Endothelial cell of umbilical vein (primary cell): ENCODE data around the gene ITSN1. TPM values are rescaled to one million over a fixed set of nuclear protein-coding genes. Genes with fewer than 3 reads are reported as not detected.

Experiments
- BruUV-seq: library from RNA; stranded (reverse); fragments of 400-500 nt; replicated peaks from 2 replicates; lab custom pipeline; 2021; lab: Mats Ljungman, UMichigan
- CTCF ChIA-PET: fragments of 300-600, 350-600 bp; sonication (Branson Sonifier 250); formaldehyde crosslinking; loops from one replicate; lab custom pipeline; 2021; ENCODE audit warnings: antibody characterized with exemption, inconsistent platforms; lab: Charles Lee
- POLR2A ChIA-PET: fragments of 300-600, 350-600 bp; sonication (Branson Sonifier 250); formaldehyde crosslinking; loops from one replicate; lab custom pipeline; 2021; ENCODE audit warnings: antibody characterized with exemption, inconsistent platforms; lab: Charles Lee
- DNase-seq: peaks from one replicate; pipeline ENCODE4 v3.0.0-alpha.2; 2011; ENCODE audit warnings: low read depth, low spot score
- FAIRE-seq: peaks from 2 replicates; lab custom pipeline; 2011; peaks lifted over from hg19 to GRCh38; lab: Jason Lieb, UNC
- H2AFZ ChIP-seq: 2 replicates; pipeline ENCODE4 v1.6.0; 2012; ENCODE audit warnings: low read depth, low read length, control low read depth, inconsistent platforms
- H3K27ac ChIP-seq: 2 replicates; pipeline ENCODE4 v1.5.1; 2011; ENCODE audit warnings: low read depth, mild to moderate bottlenecking, control low read depth, low read length, moderate library complexity; ENCODE audit not compliant: insufficient read depth
- H3K27me3 ChIP-seq, 2 experiments: 2 replicates each; pipeline versions ENCODE4 v1.6.0 to v1.6.1; 2011; ENCODE audit warnings: low read length in 2 of 2, mixed read lengths in 1 of 2; ENCODE audit not compliant: control insufficient read depth in 2 of 2, insufficient read depth in 2 of 2
- H3K36me3 ChIP-seq, 2 experiments: 2 replicates in 1 of 2; 3 replicates in 1 of 2; pipeline ENCODE4 v1.5.1; 2011; ENCODE audit warnings: low read length in 2 of 2, mild to moderate bottlenecking in 1 of 2, moderate library complexity in 1 of 2; ENCODE audit not compliant: control insufficient read depth in 2 of 2, insufficient read depth in 2 of 2; ENCODE audit errors: extremely low read depth in 1 of 2
- H3K4me1 ChIP-seq: 3 replicates; pipeline ENCODE4 v1.5.1; 2011; ENCODE audit warnings: mild to moderate bottlenecking, low read length; ENCODE audit not compliant: control insufficient read depth, insufficient read depth; ENCODE audit errors: extremely low read depth
- H3K4me2 ChIP-seq: 2 replicates; pipeline ENCODE4 v1.6.1; 2011; ENCODE audit warnings: low read length, control low read depth, mixed read lengths; ENCODE audit not compliant: insufficient read depth
- H3K4me3 ChIP-seq, 3 experiments: fragments of 200-600 bp in 1 of 3; sonication (generic), shearing (Covaris generic) in 1 of 3; replicated peaks in 1 of 3; 2 replicates each; pipeline ENCODE4 v1.5.1; 2011 to 2016; ENCODE audit warnings: control low read depth in 3 of 3, low read length in 3 of 3, mild to moderate bottlenecking in 2 of 3, inconsistent platforms in 1 of 3, low read depth in 1 of 3, moderate library complexity in 1 of 3; ENCODE audit not compliant: insufficient read depth in 1 of 3
- H3K79me2 ChIP-seq: 2 replicates; pipeline ENCODE4 v1.6.0; 2012; ENCODE audit warnings: low read length, inconsistent platforms; ENCODE audit not compliant: control insufficient read depth, insufficient read depth
- H3K9ac ChIP-seq: replicated peaks from 2 replicates; pipeline ENCODE3; 2011; ENCODE audit warnings: low read length, control low read depth; ENCODE audit not compliant: insufficient read depth; ENCODE audit errors: extremely low read depth
- H3K9me1 ChIP-seq: replicated peaks from 3 replicates; pipeline ENCODE4 v1.6.0; 2011; ENCODE audit warnings: mild to moderate bottlenecking, low read length; ENCODE audit not compliant: control insufficient read depth, insufficient read depth; ENCODE audit errors: extremely low read depth
- H3K9me3 ChIP-seq: replicated peaks from 2 replicates; pipeline ENCODE4 v1.5.1; 2012; ENCODE audit warnings: low read length, inconsistent platforms; ENCODE audit not compliant: control insufficient read depth, insufficient read depth
- H4K20me1 ChIP-seq: replicated peaks from 2 replicates; pipeline ENCODE3; 2011; ENCODE audit warnings: mild to moderate bottlenecking, low read length; ENCODE audit not compliant: control insufficient read depth, insufficient read depth; ENCODE audit errors: extremely low read depth
- CTCF ChIP-seq, 2 donors: IDR thresholded peaks; 1 replicate in 1 of 2; 2 replicates in 1 of 2; pipeline ENCODE4 v1.5.1; 2011; ENCODE audit warnings: low read length in 2 of 2, mild to moderate bottlenecking in 2 of 2, moderate library complexity in 2 of 2, control low read depth in 1 of 2, inconsistent platforms in 1 of 2, low read depth in 1 of 2; ENCODE audit not compliant: insufficient read depth in 1 of 2; ENCODE audit errors: extremely low read depth in 1 of 2
- EZH2 ChIP-seq: IDR thresholded peaks from 2 replicates; pipeline ENCODE4 v1.6.1; 2012; ENCODE audit warnings: borderline replicate concordance, low read depth, mild to moderate bottlenecking, moderate library complexity, low read length, inconsistent platforms; ENCODE audit not compliant: severe bottlenecking
- FOS ChIP-seq: IDR thresholded peaks from 2 replicates; pipeline ENCODE4 v1.6.1; 2011; ENCODE audit warnings: mild to moderate bottlenecking, low read length, moderate library complexity, borderline replicate concordance; ENCODE audit not compliant: insufficient read depth
- GATA2 ChIP-seq: IDR thresholded peaks from 2 replicates; pipeline ENCODE4 v1.7.0; 2011; ENCODE audit warnings: low read depth, mild to moderate bottlenecking, moderate library complexity, mixed read lengths, low read length; ENCODE audit not compliant: insufficient read length, insufficient read depth
- JUN ChIP-seq: IDR thresholded peaks from 2 replicates; pipeline ENCODE4 v1.6.1; 2011; ENCODE audit warnings: borderline replicate concordance, low read depth; ENCODE audit not compliant: insufficient read length, insufficient read depth
- MAX ChIP-seq: IDR thresholded peaks from 2 replicates; pipeline ENCODE4 v1.6.1; 2011; ENCODE audit not compliant: insufficient read depth, insufficient read length
- MYC ChIP-seq: IDR thresholded peaks from one replicate; pipeline ENCODE4 v1.6.1; 2011; ENCODE audit warnings: mild to moderate bottlenecking, low read depth, low read length
- POLR2A ChIP-seq: IDR thresholded peaks from 2 replicates; pipeline ENCODE4 v1.6.1; 2012; ENCODE audit warnings: low read depth, mild to moderate bottlenecking, control low read depth, low read length
- POLR2AphosphoS5 ChIP-seq: IDR thresholded peaks from 2 replicates; pipeline ENCODE4 v1.6.1; 2012; ENCODE audit warnings: low read depth, mild to moderate bottlenecking, control low read depth, low read length, moderate library complexity; ENCODE audit not compliant: insufficient read depth
- dilution Hi-C: fragments of 300-500 bp; cut with MboI; formaldehyde crosslinking; loops from one replicate; pipeline ENCODE4 v1.15.0; 2019; ENCODE audit warnings: low sequenced_read_pairs; ENCODE audit not compliant: extremely low pct_ligation_motif_present
- intact Hi-C: fragments of 100-400 bp; cut with micrococcal nuclease; formaldehyde crosslinking; loops from one replicate; pipeline ENCODE4 v1.10.0; 2022
- polyA plus RNA-seq, 4 experiments: library from polyadenylated mRNA; depleted of rRNA in 3 of 4; stranded (reverse) in 3 of 4; unstranded in 1 of 4; fragments of >200 nt; gene quantifications; 2 replicates each; pipeline versions ENCODE4 v1.2.1 to v1.2.3, GENCODE V29; 2011 to 2012; ENCODE audit warnings: missing spikeins in 1 of 4
- total RNA-seq: library from RNA; stranded (reverse); gene quantifications from 2 replicates; pipeline ENCODE4 v1.2.3, GENCODE V29; 2021

Gene ITSN1
- total and polyA plus RNA-seq, 2 donors (not counting 3 experiments of a cell fraction or from before 2014, with no cell fraction given): 72.2 to 86.8 TPM

GRCh38 chr21:33817663-33818451 lies 175.6 kb downstream of the ITSN1 start:
- no peak for DNase-seq
- Histone ChIP-seq H3K4me1 (peaks cover under 1% of the 10 kb centered on the region), H3K9me3 (no peaks in the 10 kb centered on the region), H3K27ac (no peak overlapping the region), H4K20me1 (no peaks in the 10 kb centered on the region), H3K4me2 (no peak overlapping the region), H3K36me3 (peaks cover 20 to 37% of the 10 kb centered on the region in 2 experiments), H3K9ac (no peak overlapping the region), H3K79me2 (no peaks in the 10 kb centered on the region), H3K27me3 (no peaks in the 10 kb centered on the region), H2AFZ (no peak overlapping the region), H3K9me1 (no peaks in the 10 kb centered on the region), H3K4me3 (no peak overlapping the region)
- POLR2A ChIA-PET: no interaction called here
- CTCF ChIA-PET: interaction anchor here (1.1 kb wide), 1 partner anchor 77 kb away, joined by 3 read pairs; no protein-coding TSS in a partner anchor
- intact Hi-C loops: no loop called here
- no TSS peak for BruUV-seq
- dilution Hi-C loops: no loop called here
- TF ChIP-seq MYC: no peak
- no peak for TF ChIP-seq MAX
- TF ChIP-seq POLR2AphosphoS5: no peak
- TF ChIP-seq POLR2A: no peak
- no peak for TF ChIP-seq EZH2
- no peak for TF ChIP-seq JUN
- no peak for TF ChIP-seq CTCF (IDR thresholded peaks at IDR 0.05; ENCODE audit: extremely low read depth in 1 of 2, insufficient read depth in 1 of 2, low read depth in 1 of 2, low read length in 2 of 2)
- no peak for TF ChIP-seq FOS
- no peak for TF ChIP-seq GATA2
- no peak for FAIRE-seq
